HCT116 (cell line): ENCODE measurements around the gene SNTG2. TPM values are rescaled to one million over a fixed set of nuclear protein-coding genes. Genes with fewer than 3 reads are reported as not detected.

Experiments used
- ATAC-seq: fragments of 200-7000 bp; cut with Tn5 transposase; 2 replicates; pipeline ENCODE4 v1.9.1; 2020; ENCODE audit warnings: mild to moderate bottlenecking, moderate library complexity
- BruUV-seq: library from RNA; stranded (reverse); fragments of 400-500 nt; replicated peaks from 2 replicates; lab custom pipeline; 2021; lab: Mats Ljungman, UMichigan
- CTCF ChIA-PET: fragments of 300-600 bp; sonication (Branson Sonifier 250); formaldehyde crosslinking; loops from one replicate; lab custom pipeline; 2021; ENCODE audit warnings: antibody characterized with exemption; lab: Charles Lee
- POLR2A ChIA-PET: fragments of 300-600, 350-600 bp; sonication (Branson Sonifier 250); formaldehyde crosslinking; loops from one replicate; lab custom pipeline; 2021; ENCODE audit warnings: antibody characterized with exemption; lab: Charles Lee
- RAD21 ChIA-PET, 2 experiments: fragments of 300-600 bp; sonication (Branson Sonifier 250); formaldehyde crosslinking; loops; one replicate each; lab custom pipeline; 2023; ENCODE audit warnings: low total read pairs in 2 of 2; ENCODE audit not compliant: uncharacterized antibody in 2 of 2, unreplicated experiment in 2 of 2, low non-redundant PET in 1 of 2; lab: Charles Lee
- DNase-seq: peaks from one replicate; pipeline ENCODE4 v3.0.0-alpha.2; 2010; ENCODE audit warnings: low read depth, low spot score
- H2AFZ ChIP-seq: fragments of 200-600 bp; shearing (Covaris generic), sonication (generic); 2 replicates; pipeline ENCODE4 v1.6.1; 2017; ENCODE audit warnings: low read depth, mixed run types, mixed read lengths, antibody characterized with exemption, low read length; ENCODE audit not compliant: poor library complexity, severe bottlenecking
- H3K27ac ChIP-seq: 2 replicates; pipeline ENCODE4 v1.5.1; 2012; ENCODE audit warnings: low read depth, low read length
- H3K27me3 ChIP-seq: fragments of 200-600 bp; sonication (generic); 2 replicates; pipeline ENCODE4 v1.6.1; 2016; ENCODE audit warnings: mixed run types, low read length, mixed read lengths; ENCODE audit not compliant: insufficient read depth
- H3K36me3 ChIP-seq, 2 experiments: fragments of 200-500 bp in 1 of 2; fragments of 200-600 bp in 1 of 2; sonication (Bioruptor generic) in 1 of 2; sonication (generic) in 1 of 2; 2 replicates each; pipeline versions ENCODE4 v1.5.1 to v1.6.1; 2014 to 2016; ENCODE audit warnings: low read length in 2 of 2, inconsistent platforms in 1 of 2, mixed read lengths in 1 of 2, mixed run types in 1 of 2; ENCODE audit not compliant: insufficient read depth in 2 of 2, control insufficient read depth in 1 of 2
- H3K4me1 ChIP-seq, 2 experiments: fragments of 200-600 bp in 1 of 2; sonication (generic) in 1 of 2; 2 replicates each; pipeline versions ENCODE4 v1.5.1 to v1.6.1; 2012 to 2017; ENCODE audit warnings: low read length in 2 of 2, inconsistent platforms in 1 of 2, mild to moderate bottlenecking in 1 of 2, mixed read lengths in 1 of 2, mixed run types in 1 of 2, moderate library complexity in 1 of 2; ENCODE audit not compliant: insufficient read depth in 2 of 2, control insufficient read depth in 1 of 2
- H3K4me2 ChIP-seq: fragments of 200-600 bp; sonication (generic); 2 replicates; pipeline ENCODE4 v1.6.1; 2017; ENCODE audit warnings: mixed run types, low read length, mixed read lengths
- H3K4me3 ChIP-seq, 2 experiments: fragments of 200-600 bp in 1 of 2; sonication (generic) in 1 of 2; replicated peaks in 1 of 2; 2 replicates each; pipeline ENCODE4 v1.5.1; 2011 to 2016; ENCODE audit warnings: low read length in 2 of 2, control low read depth in 1 of 2, low read depth in 1 of 2, mild to moderate bottlenecking in 1 of 2, mixed read lengths in 1 of 2, mixed run types in 1 of 2
- H3K79me2 ChIP-seq: fragments of 200-600 bp; sonication (generic); 2 replicates; pipeline ENCODE4 v1.6.1; 2017; ENCODE audit warnings: mild to moderate bottlenecking, mixed run types, low read length, moderate library complexity, mixed read lengths; ENCODE audit not compliant: insufficient read depth
- H3K9ac ChIP-seq: fragments of 200-600 bp; sonication (generic); 2 replicates; pipeline ENCODE4 v1.6.1; 2016; ENCODE audit warnings: low read length, mixed read lengths
- H3K9me2 ChIP-seq: fragments of 200-600 bp; sonication (generic), shearing (Covaris generic); 2 replicates; pipeline ENCODE4 v1.6.1; 2017; ENCODE audit warnings: mixed run types, mild to moderate bottlenecking, moderate library complexity; ENCODE audit not compliant: insufficient read depth
- H3K9me3 ChIP-seq, 2 experiments: fragments of 200-500 bp in 1 of 2; fragments of 200-600 bp in 1 of 2; sonication (Bioruptor generic) in 1 of 2; sonication (generic) in 1 of 2; 2 replicates each; pipeline ENCODE4 v1.6.1; 2014 to 2017; ENCODE audit warnings: low read length in 2 of 2, mixed read lengths in 2 of 2, inconsistent platforms in 1 of 2, low read depth in 1 of 2, mild to moderate bottlenecking in 1 of 2, mixed run types in 1 of 2, moderate library complexity in 1 of 2; ENCODE audit not compliant: control insufficient read depth in 1 of 2, insufficient read depth in 1 of 2
- H4K20me1 ChIP-seq: fragments of 200-600 bp; sonication (generic), shearing (Covaris generic); 2 replicates; pipeline ENCODE4 v1.6.1; 2017; ENCODE audit warnings: mixed run types, mild to moderate bottlenecking, moderate library complexity; ENCODE audit not compliant: insufficient read depth
- CBX3 ChIP-seq: IDR thresholded peaks from 2 replicates; pipeline ENCODE4 v1.6.1; 2012; ENCODE audit warnings: low read depth
- ELF1 ChIP-seq: IDR thresholded peaks from 2 replicates; pipeline ENCODE4 v1.6.1; 2012; ENCODE audit warnings: low read depth, borderline replicate concordance
- EZH2 ChIP-seq: fragments of 200-600 bp; sonication (generic); IDR thresholded peaks from 2 replicates; pipeline ENCODE4 v1.6.1; 2017; ENCODE audit warnings: antibody characterized with exemption, mixed run types
- EZH2phosphoT487 ChIP-seq: fragments of 200-600 bp; IDR thresholded peaks from 2 replicates; pipeline ENCODE4 v1.6.1; 2018; ENCODE audit warnings: antibody characterized with exemption, borderline replicate concordance
- FOSL1 ChIP-seq: IDR thresholded peaks from 2 replicates; pipeline ENCODE4 v1.6.1; 2012; ENCODE audit warnings: low read depth
- JUND ChIP-seq: IDR thresholded peaks from 2 replicates; pipeline ENCODE4 v1.6.1; 2012
- POLR2A ChIP-seq: IDR thresholded peaks from 2 replicates; pipeline ENCODE4 v1.7.0; 2011; ENCODE audit warnings: borderline replicate concordance; ENCODE audit not compliant: insufficient read depth, insufficient read length; ENCODE audit errors: extremely low read depth
- POLR2AphosphoS5 ChIP-seq: IDR thresholded peaks from 2 replicates; pipeline ENCODE4 v1.6.1; 2011; ENCODE audit warnings: mild to moderate bottlenecking, low read depth, low read length, moderate library complexity
- RAD21 ChIP-seq: IDR thresholded peaks from 2 replicates; pipeline ENCODE4 v1.6.1; 2012; ENCODE audit warnings: low read depth, mild to moderate bottlenecking
- SP1 ChIP-seq: IDR thresholded peaks from 2 replicates; pipeline ENCODE4 v1.6.1; 2012; ENCODE audit warnings: low read depth
- TCF7L2 ChIP-seq: IDR thresholded peaks from 2 replicates; pipeline ENCODE4 v1.7.0; 2011; ENCODE audit warnings: borderline replicate concordance, inconsistent platforms; ENCODE audit not compliant: insufficient read depth, insufficient read length; ENCODE audit errors: extremely low read depth
- ZBTB33 ChIP-seq: IDR thresholded peaks from 2 replicates; pipeline ENCODE4 v1.6.1; 2011; ENCODE audit warnings: mild to moderate bottlenecking, low read length, moderate library complexity; ENCODE audit not compliant: insufficient replicate concordance; ENCODE audit errors: extremely low read depth
- ZNF274 ChIP-seq: fragments of 200-500 bp; sonication (Bioruptor generic); IDR thresholded peaks from 2 replicates; pipeline ENCODE4 v1.6.1; 2014; ENCODE audit warnings: mild to moderate bottlenecking, low read depth, low read length, inconsistent platforms
- intact Hi-C: fragments of 100-400 bp; cut with micrococcal nuclease; formaldehyde crosslinking; loops from 2 replicates; pipeline ENCODE4 v1.10.0; 2022
- total RNA-seq: library from RNA; stranded (reverse); gene quantifications from one replicate; pipeline ENCODE4 v1.2.1, GENCODE V29; 2021; ENCODE audit not compliant: unreplicated experiment
- TF ChIP-seq, protein P1 (sequence below): IDR thresholded peaks from 2 replicates; pipeline ENCODE4 v1.6.1; 2012
- TF ChIP-seq, protein P2 (sequence below), 3 experiments: fragments of 200-600 bp in 1 of 3; sonication (generic) in 1 of 3; IDR thresholded peaks in 2 of 3; conservative IDR thresholded peaks in 1 of 3; 2 replicates each; pipeline ENCODE4 v1.5.1; 2012 to 2017; ENCODE audit warnings: low read depth in 2 of 3, low read length in 2 of 3, antibody characterized with exemption in 1 of 3, borderline replicate concordance in 1 of 3, control low read depth in 1 of 3, mild to moderate bottlenecking in 1 of 3, mixed read lengths in 1 of 3, mixed run types in 1 of 3, moderate library complexity in 1 of 3; ENCODE audit not compliant: insufficient read depth in 1 of 3
- TF ChIP-seq, protein P3 (sequence below): IDR thresholded peaks from 2 replicates; pipeline ENCODE4 v1.6.1; 2012; ENCODE audit warnings: low read depth

The SNTG2 gene
- total RNA-seq, 1 experiment from 2014 or later, result not detected

DNA sequence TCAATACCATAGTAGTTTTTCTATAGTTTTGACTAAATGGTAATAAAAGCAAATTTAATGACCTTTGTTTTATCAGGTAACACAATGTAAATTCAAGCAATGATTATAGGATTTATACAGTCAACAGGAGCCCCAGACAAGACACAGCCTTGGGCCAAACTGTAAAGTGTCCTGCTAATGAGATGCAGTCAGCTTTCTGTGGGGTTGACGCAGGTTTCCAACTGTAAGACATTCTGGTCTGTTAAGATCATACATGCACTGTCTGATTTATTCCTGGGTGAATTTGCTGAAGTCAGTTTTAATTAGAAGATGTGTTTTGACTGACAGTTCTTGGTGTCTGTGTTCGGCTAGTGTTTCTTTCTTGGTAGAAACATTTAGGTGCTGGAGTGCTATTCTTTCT lies 180.3 kb downstream of the SNTG2 start (continued):
- TF ChIP-seq, protein P1, sequence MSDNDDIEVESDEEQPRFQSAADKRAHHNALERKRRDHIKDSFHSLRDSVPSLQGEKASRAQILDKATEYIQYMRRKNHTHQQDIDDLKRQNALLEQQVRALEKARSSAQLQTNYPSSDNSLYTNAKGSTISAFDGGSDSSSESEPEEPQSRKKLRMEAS, result no peak
- TF ChIP-seq POLR2A (no peak), TCF7L2 (no peak), CBX3 (no peak), ZBTB33 (no peak)

DNA sequence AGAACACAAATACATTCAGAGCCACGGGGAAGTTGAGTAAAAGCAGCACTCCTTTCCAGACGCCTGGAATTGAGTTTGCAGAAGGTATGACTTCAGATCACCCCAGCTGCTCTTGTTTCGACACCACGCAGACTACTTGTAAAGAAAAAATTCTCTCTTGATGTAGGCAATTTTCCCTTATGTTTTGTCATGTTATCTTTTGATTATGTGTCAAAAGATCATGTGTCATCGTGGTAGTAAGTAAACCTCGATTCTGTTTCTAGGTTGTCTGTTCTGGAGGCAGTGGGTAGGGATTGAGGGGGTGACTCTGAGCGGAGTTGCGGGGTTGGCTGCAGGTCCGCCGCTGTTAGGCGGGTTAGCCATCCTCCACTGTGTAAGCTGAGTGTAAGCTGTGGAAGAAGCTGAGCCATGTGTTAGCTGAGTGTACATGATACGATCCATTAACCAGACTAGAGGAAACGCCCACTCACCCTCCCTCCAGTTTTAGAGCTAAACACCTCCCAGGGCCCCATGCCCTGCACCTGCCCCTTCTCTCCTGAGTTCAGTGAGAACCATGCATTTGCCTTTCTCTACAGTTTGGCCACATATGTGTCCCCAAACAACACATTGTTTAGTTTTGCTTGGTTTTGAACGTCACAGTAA lies 181.8 kb downstream of the SNTG2 start:
- intact Hi-C loops, result no loop called here
- Histone ChIP-seq H3K27ac (no peak overlapping the region), H3K4me1 (no peaks in the 10 kb centered on the region), H3K9ac (no peak overlapping the region), H3K9me3 (no peaks in the 10 kb centered on the region), H4K20me1 (no peaks in the 10 kb centered on the region; the same call in 1 of the 2 replicates), H3K4me2 (no peak overlapping the region), H2AFZ (no peak overlapping the region), H3K9me2 (no peaks in the 10 kb centered on the region), H3K36me3 (no peaks in the 10 kb centered on the region), H3K27me3 (peaks cover 16% of the 10 kb centered on the region), H3K79me2 (no peaks in the 10 kb centered on the region), H3K4me3 (no peak overlapping the region)
- BruUV-seq, result no TSS peak
- POLR2A ChIA-PET, result no interaction called here
- ATAC-seq (no peak), DNase-seq (no peak)
- RAD21 ChIA-PET, result no interaction called here
- CTCF ChIA-PET, result interaction anchor here (2.6 kb wide), 1 partner anchor 9 kb away, joined by 8 read pairs; no protein-coding TSS in a partner anchor
- TF ChIP-seq EZH2 (no peak), TCF7L2 (no peak), ELF1 (no peak), POLR2A (no peak), JUND (no peak), EZH2phosphoT487 (no peak), SP1 (no peak), POLR2AphosphoS5 (no peak), RAD21 (no peak), ZNF274 (no peak), FOSL1 (no peak)
- TF ChIP-seq, protein P2, sequence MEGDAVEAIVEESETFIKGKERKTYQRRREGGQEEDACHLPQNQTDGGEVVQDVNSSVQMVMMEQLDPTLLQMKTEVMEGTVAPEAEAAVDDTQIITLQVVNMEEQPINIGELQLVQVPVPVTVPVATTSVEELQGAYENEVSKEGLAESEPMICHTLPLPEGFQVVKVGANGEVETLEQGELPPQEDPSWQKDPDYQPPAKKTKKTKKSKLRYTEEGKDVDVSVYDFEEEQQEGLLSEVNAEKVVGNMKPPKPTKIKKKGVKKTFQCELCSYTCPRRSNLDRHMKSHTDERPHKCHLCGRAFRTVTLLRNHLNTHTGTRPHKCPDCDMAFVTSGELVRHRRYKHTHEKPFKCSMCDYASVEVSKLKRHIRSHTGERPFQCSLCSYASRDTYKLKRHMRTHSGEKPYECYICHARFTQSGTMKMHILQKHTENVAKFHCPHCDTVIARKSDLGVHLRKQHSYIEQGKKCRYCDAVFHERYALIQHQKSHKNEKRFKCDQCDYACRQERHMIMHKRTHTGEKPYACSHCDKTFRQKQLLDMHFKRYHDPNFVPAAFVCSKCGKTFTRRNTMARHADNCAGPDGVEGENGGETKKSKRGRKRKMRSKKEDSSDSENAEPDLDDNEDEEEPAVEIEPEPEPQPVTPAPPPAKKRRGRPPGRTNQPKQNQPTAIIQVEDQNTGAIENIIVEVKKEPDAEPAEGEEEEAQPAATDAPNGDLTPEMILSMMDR (IDR thresholded peaks at IDR 0.05 in 2 of 3, conservative IDR thresholded peaks at IDR 0.05 in 1 of 3; ENCODE audit: borderline replicate concordance in 1 of 3, insufficient read depth in 1 of 3, low read depth in 2 of 3, low read length in 2 of 3), result no peak
- TF ChIP-seq, protein P3, sequence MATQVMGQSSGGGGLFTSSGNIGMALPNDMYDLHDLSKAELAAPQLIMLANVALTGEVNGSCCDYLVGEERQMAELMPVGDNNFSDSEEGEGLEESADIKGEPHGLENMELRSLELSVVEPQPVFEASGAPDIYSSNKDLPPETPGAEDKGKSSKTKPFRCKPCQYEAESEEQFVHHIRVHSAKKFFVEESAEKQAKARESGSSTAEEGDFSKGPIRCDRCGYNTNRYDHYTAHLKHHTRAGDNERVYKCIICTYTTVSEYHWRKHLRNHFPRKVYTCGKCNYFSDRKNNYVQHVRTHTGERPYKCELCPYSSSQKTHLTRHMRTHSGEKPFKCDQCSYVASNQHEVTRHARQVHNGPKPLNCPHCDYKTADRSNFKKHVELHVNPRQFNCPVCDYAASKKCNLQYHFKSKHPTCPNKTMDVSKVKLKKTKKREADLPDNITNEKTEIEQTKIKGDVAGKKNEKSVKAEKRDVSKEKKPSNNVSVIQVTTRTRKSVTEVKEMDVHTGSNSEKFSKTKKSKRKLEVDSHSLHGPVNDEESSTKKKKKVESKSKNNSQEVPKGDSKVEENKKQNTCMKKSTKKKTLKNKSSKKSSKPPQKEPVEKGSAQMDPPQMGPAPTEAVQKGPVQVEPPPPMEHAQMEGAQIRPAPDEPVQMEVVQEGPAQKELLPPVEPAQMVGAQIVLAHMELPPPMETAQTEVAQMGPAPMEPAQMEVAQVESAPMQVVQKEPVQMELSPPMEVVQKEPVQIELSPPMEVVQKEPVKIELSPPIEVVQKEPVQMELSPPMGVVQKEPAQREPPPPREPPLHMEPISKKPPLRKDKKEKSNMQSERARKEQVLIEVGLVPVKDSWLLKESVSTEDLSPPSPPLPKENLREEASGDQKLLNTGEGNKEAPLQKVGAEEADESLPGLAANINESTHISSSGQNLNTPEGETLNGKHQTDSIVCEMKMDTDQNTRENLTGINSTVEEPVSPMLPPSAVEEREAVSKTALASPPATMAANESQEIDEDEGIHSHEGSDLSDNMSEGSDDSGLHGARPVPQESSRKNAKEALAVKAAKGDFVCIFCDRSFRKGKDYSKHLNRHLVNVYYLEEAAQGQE, result no peak
- TF ChIP-seq, protein P1, result no peak
